Esophagus squamous epithelium (tissue), 5 donors: ENCODE measurements around the gene RAB1B. TPM values are rescaled to one million over a fixed set of nuclear protein-coding genes. Genes with fewer than 3 reads are reported as not detected.

ENCODE experiments used
- DNase-seq: peaks from one replicate; lab custom pipeline; 2025; lab: John Stamatoyannopoulos, UW
- H3K27ac ChIP-seq, 4 donors: fragments of 200-600 bp; sonication (generic); one replicate each; pipeline ENCODE4 v1.5.1; 2016 to 2019; ENCODE audit warnings: mild to moderate bottlenecking in 1 of 4
- H3K27me3 ChIP-seq, 4 donors: fragments of 200-600 bp; sonication (generic); 1 replicate in 3 of 4; 2 replicates in 1 of 4; pipeline versions ENCODE4 v1.5.1 to v1.6.0; 2017 to 2021; ENCODE audit warnings: antibody characterized with exemption in 1 of 4
- H3K36me3 ChIP-seq, 3 donors: fragments of 200-600 bp; sonication (generic); one replicate each; pipeline ENCODE4 v1.5.1; 2016 to 2019
- H3K4me1 ChIP-seq, 3 donors: fragments of 200-600 bp; sonication (generic); one replicate each; pipeline ENCODE4 v1.5.1; 2017 to 2019
- H3K4me3 ChIP-seq, 4 donors: fragments of 200-600 bp; sonication (generic); 1 replicate in 3 of 4; 2 replicates in 1 of 4; pipeline ENCODE4 v1.5.1; 2016 to 2019; ENCODE audit warnings: mild to moderate bottlenecking in 2 of 4, moderate library complexity in 1 of 4
- H3K9me3 ChIP-seq, 3 donors: fragments of 200-600 bp; sonication (generic); one replicate each; pipeline ENCODE4 v1.5.1; 2016 to 2019
- POLR2A ChIP-seq, 4 donors: fragments of 450-650 bp; IDR thresholded peaks; one replicate each; pipeline ENCODE4 v1.6.1; 2017; ENCODE audit warnings: antibody characterized with exemption in 4 of 4, mild to moderate bottlenecking in 4 of 4, moderate library complexity in 3 of 4
- WGBS, 2 donors: methylation state at CpG; one replicate each; pipeline ENCODE4 v1.1.5; 2018; 5-methylcytosine and 5-hydroxymethylcytosine counted together
- intact Hi-C: fragments of 100-400 bp; cut with DNase I; formaldehyde crosslinking; loops from one replicate; pipeline ENCODE4 v1.15.0; 2022
- total RNA-seq, 4 donors: library from RNA; depleted of rRNA; stranded (reverse); fragments of >200 nt; gene quantifications; one replicate each; pipeline ENCODE4 v1.1.0, GENCODE V29; 2016
- TF ChIP-seq, protein P1 (sequence below), 6 experiments: fragments of 450-650 bp in 4 of 6; fragments of 200-600 bp in 2 of 6; sonication (generic) in 2 of 6; IDR thresholded peaks; one replicate each; pipeline ENCODE4 v1.5.1; 2016 to 2019; ENCODE audit warnings: antibody characterized with exemption in 6 of 6, mild to moderate bottlenecking in 4 of 6, moderate library complexity in 4 of 6
- donor health status: DM: yes; HTN: yes; CAD: no.

RAB1B gene
- total RNA-seq, 4 donors from 2014 or later: 83.7 to 148 (median 110) TPM

GRCh38 chr11:66293777-66294625, 25.6 kb downstream of the RAB1B start:
- Histone ChIP-seq H3K27me3 (peaks cover 6 to 69% (median 10%) of the 10 kb centered on the region in 4 donors), H3K27ac (no peak overlapping the region), H3K9me3 (no peaks in the 10 kb centered on the region), H3K36me3 (no peaks in the 10 kb centered on the region), H3K4me1 (peaks cover 13 to 29% (median 14%) of the 10 kb centered on the region in 3 donors), H3K4me3 (no peak overlapping the region)
- no peak for DNase-seq
- 75 to 91% methylated on average over 6 to 7 of the region's 30 CpGs for WGBS, 2 donors
- intact Hi-C loops: no loop called here
- no peak for TF ChIP-seq POLR2A (IDR thresholded peaks at IDR 0.05)
- TF ChIP-seq, protein P1, sequence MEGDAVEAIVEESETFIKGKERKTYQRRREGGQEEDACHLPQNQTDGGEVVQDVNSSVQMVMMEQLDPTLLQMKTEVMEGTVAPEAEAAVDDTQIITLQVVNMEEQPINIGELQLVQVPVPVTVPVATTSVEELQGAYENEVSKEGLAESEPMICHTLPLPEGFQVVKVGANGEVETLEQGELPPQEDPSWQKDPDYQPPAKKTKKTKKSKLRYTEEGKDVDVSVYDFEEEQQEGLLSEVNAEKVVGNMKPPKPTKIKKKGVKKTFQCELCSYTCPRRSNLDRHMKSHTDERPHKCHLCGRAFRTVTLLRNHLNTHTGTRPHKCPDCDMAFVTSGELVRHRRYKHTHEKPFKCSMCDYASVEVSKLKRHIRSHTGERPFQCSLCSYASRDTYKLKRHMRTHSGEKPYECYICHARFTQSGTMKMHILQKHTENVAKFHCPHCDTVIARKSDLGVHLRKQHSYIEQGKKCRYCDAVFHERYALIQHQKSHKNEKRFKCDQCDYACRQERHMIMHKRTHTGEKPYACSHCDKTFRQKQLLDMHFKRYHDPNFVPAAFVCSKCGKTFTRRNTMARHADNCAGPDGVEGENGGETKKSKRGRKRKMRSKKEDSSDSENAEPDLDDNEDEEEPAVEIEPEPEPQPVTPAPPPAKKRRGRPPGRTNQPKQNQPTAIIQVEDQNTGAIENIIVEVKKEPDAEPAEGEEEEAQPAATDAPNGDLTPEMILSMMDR (IDR thresholded peaks at IDR 0.05): no peak

DNA sequence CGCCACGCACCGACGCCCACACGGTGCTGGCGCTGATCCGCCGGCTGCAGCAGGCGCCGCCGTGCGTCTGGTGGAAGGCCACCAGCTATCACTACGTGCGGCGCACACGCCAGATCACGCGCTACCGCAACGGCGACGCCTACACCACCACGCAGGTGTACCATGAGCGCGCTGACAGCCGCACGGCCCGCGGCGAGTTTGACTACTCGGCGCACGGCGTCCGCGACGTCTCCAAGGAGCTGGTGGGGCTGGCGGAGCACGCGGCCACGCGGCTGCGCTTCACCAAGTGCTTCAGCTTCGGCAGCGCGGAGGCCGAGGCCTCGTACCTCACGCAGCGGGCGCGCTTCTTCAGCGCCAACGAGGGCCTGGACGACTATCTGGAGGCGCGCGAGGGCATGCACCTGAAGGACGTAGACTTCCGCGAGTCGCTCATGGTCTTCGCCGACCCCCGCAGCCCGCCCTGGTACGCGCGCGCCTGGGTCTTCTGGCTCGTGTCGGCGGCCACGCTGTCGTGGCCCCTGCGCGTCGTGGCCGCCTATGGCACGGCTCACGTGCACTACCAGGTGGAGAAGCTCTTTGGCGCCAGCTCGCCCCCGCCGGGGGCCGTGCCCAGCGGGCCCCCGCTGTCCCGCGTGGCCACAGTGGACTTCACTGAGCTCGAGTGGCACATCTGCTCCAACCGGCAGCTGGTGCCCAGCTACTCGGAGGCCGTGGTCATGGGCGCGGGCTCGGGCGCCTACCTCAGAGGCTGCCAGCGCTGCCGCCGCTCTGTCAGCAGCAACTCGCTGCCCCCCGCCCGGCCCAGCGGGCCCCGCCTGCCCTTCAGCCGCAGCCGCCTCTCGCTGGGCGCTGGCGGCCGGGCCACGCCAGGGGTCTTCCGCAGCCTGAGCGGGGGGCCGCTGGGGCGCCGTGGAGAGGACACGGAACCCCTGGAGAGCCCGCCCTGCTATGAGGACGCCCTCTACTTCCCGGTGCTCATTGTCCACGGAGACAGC, 26.5 kb downstream of the RAB1B start:
- Histone ChIP-seq H3K27ac (no peak overlapping the region), H3K9me3 (no peaks in the 10 kb centered on the region), H3K36me3 (no peaks in the 10 kb centered on the region), H3K4me3 (no peak overlapping the region), H3K27me3 (peaks cover 6 to 69% (median 10%) of the 10 kb centered on the region in 4 donors), H3K4me1 (peaks cover 8 to 22% (median 9%) of the 10 kb centered on the region in 3 donors)
- no peak for DNase-seq
- 87% methylated on average over 18 of the region's 123 CpGs; no CpG with 5 or more reads in 1 of the 2 donors for WGBS, 2 donors
- intact Hi-C loops: no loop called here
- no peak for TF ChIP-seq POLR2A (IDR thresholded peaks at IDR 0.05)
- TF ChIP-seq, protein P1 (IDR thresholded peaks at IDR 0.05): no peak

DNA sequence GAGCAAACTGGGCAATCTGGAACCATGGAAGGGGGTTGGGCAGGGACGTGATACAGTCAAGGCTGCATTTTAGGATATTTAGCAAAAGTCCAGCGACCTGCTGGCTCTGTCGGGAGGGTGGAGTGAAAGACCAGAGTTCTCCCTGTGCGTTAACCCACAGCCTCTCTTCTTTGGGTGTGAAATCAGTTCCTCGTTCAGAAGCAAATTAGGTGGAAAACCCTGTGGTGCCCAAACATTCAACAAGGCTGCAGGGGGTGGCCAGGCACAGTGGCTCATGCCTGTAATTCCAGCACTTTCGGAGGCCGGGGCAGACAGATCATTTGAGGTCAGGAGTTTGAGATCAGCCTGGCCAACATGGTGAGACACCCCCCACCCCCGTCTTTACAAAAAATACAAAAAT, 29.2 kb downstream of the RAB1B start:
- 43 to 50% methylated on average over 7 to 8 of the region's 8 CpGs for WGBS, 2 donors
- no peak for DNase-seq
- H3K36me3 ChIP-seq: no peaks in the 10 kb centered on the region
- peaks cover 0 to 46% (median 2%) of the 10 kb centered on the region in 4 donors for H3K27me3 ChIP-seq
- H3K4me3 ChIP-seq: no peak overlapping the region
- intact Hi-C loops: no loop called here
- H3K4me1 ChIP-seq: peaks cover 0 to under 1% (median 0%) of the 10 kb centered on the region in 3 donors
- TF ChIP-seq, protein P1 (IDR thresholded peaks at IDR 0.05): no peak
- TF ChIP-seq POLR2A (IDR thresholded peaks at IDR 0.05): no peak
- no peaks in the 10 kb centered on the region for H3K9me3 ChIP-seq
- H3K27ac ChIP-seq: no peak overlapping the region

GRCh38 chr11:66299186-66299585, 30.7 kb downstream of the RAB1B start:
- H3K4me1 ChIP-seq: no peaks in the 10 kb centered on the region
- intact Hi-C loops: no loop called here
- no peaks in the 10 kb centered on the region for H3K36me3 ChIP-seq
- no peak overlapping the region for H3K4me3 ChIP-seq
- TF ChIP-seq POLR2A (IDR thresholded peaks at IDR 0.05): no peak
- TF ChIP-seq, protein P1 (IDR thresholded peaks at IDR 0.05): no peak
- WGBS, 2 donors: 55 to 58% methylated on average over 2 to 3 of the region's 3 CpGs
- peaks cover 0 to 30% (median 0%) of the 10 kb centered on the region in 4 donors for H3K27me3 ChIP-seq
- H3K9me3 ChIP-seq: no peaks in the 10 kb centered on the region
- H3K27ac ChIP-seq: no peak overlapping the region
- DNase-seq: no peak
